GM19452 (cell line): Measurements from ENCODE around the gene SKA2.
A peak's percentile ranks its signal among the peaks of the same experiment; 100 is the strongest.
"Not testable (repeated sequence)": the region's sequence is repeated elsewhere in the genome, so short reads cannot be mapped to it uniquely, and the experiment has no call there.

Source experiments
- ATAC-seq: cut with Tn5 transposase; IDR thresholded peaks from one replicate; pipeline ENCODE4 v1.9.1; 2021; ENCODE audit not compliant: unreplicated experiment

SKA2 gene

GRCh38 chr17:59154721-59155438 lies at the start of gene SKA2:
SKA2 (minus strand) TSS chr17:59155186; CDS start chr17:59155163, 23 bp downstream.
- ATAC-seq, result peak; percentile 84

GRCh38 chr17:59202320-59202719 lies 47.3 kb upstream of the SKA2 start:
- ATAC-seq, result no peak

GRCh38 chr17:59199398-59199797 lies 44.4 kb upstream of the SKA2 start:
- no peak for ATAC-seq

GRCh38 chr17:59193336-59193862 lies 38.4 kb upstream of the SKA2 start:
- ATAC-seq, result no peak

- no peak for ATAC-seq
Observed at GRCh38 chr17:59190806-59191205, 35.8 kb upstream of the SKA2 start.

- no peak for ATAC-seq
Observed at GRCh38 chr17:59186850-59187249, 31.9 kb upstream of the SKA2 start.

GRCh38 chr17:59185997-59186396 lies 31.0 kb upstream of the SKA2 start:
- no peak for ATAC-seq

- no peak for ATAC-seq
Observed at GRCh38 chr17:59181481-59181880, 26.5 kb upstream of the SKA2 start.

- no peak for ATAC-seq
Observed at GRCh38 chr17:59180626-59181025, 25.6 kb upstream of the SKA2 start.

- not testable (repeated sequence) for ATAC-seq
Observed at GRCh38 chr17:59179601-59180000, 24.6 kb upstream of the SKA2 start.

- ATAC-seq, result no peak
Observed at GRCh38 chr17:59178266-59178985, 23.4 kb upstream of the SKA2 start.

GRCh38 chr17:59175076-59175475 lies 20.1 kb upstream of the SKA2 start:
- ATAC-seq, result no peak

GRCh38 chr17:59174671-59175070 lies 19.7 kb upstream of the SKA2 start:
- ATAC-seq, result no peak

GRCh38 chr17:59172436-59173004 lies 17.5 kb upstream of the SKA2 start:
- no peak for ATAC-seq

GRCh38 chr17:59167571-59168001 lies 12.6 kb upstream of the SKA2 start:
- ATAC-seq, result no peak

- ATAC-seq, result no peak
Observed at GRCh38 chr17:59165933-59166342, 11.0 kb upstream of the SKA2 start.

GRCh38 chr17:59161477-59161876 lies 6.5 kb upstream of the SKA2 start:
- no peak for ATAC-seq

GRCh38 chr17:59160157-59161025 lies 5.4 kb upstream of the SKA2 start:
- no peak for ATAC-seq

GRCh38 chr17:59155439-59156177 lies 622 bp upstream of the SKA2 start, which contains the start of gene PRR11:
PRR11 (plus strand) TSS chr17:59155746; CDS start chr17:59169753, 14,007 bp downstream.
- peak; percentile 90 for ATAC-seq

- ATAC-seq, result no peak
Observed at GRCh38 chr17:59154292-59154720, 680 bp downstream of the SKA2 start.
